MM.1S (cell line): ENCODE data around the gene ITPR1.

Experiments
- EZH2 ChIP-seq: fragments of 300-600 bp; sonication (generic); optimal IDR thresholded peaks from 2 replicates; pipeline ENCODE3; 2017; ENCODE audit warnings: low read depth, mild to moderate bottlenecking, antibody characterized with exemption, low read length, mixed read lengths
- EZH2phosphoT487 ChIP-seq: fragments of 300-600 bp; sonication (generic); IDR thresholded peaks from 2 replicates; pipeline ENCODE4 v1.6.1; 2018; ENCODE audit warnings: antibody characterized with exemption, low read length

- no peak for TF ChIP-seq EZH2
- TF ChIP-seq EZH2phosphoT487 = no peak
Measured at GRCh38 chr3:4475804-4476203, 17.3 kb upstream of the ITPR1 start.
